Gastroesophageal sphincter (tissue), 4 donors: ENCODE data around the gene CCDC187. TPM values are rescaled to one million over a fixed set of nuclear protein-coding genes. Genes with fewer than 3 reads are reported as not detected.
"Not testable (repeated sequence)": the region's sequence is repeated elsewhere in the genome, so short reads cannot be mapped to it uniquely, and the experiment has no call there.

ENCODE experiments used
- ATAC-seq: fragments of 150-250 bp; one replicate; pipeline ENCODE4 v1.9.1; 2016; ENCODE audit warnings: mild to moderate bottlenecking, moderate library complexity
- H3K27ac ChIP-seq, 4 donors: fragments of 200-600 bp; sonication (generic) in 3 of 4; 1 replicate in 3 of 4; 2 replicates in 1 of 4; pipeline ENCODE4 v1.5.1; 2016 to 2019
- H3K27me3 ChIP-seq: fragments of 200-600 bp; sonication (generic); one replicate; pipeline ENCODE4 v1.5.1; 2019
- H3K36me3 ChIP-seq, 2 donors: fragments of 200-600 bp; sonication (generic); one replicate each; pipeline ENCODE4 v1.5.1; 2019; ENCODE audit warnings: control low read depth in 1 of 2
- H3K4me1 ChIP-seq, 3 donors: fragments of 200-600 bp; sonication (generic); 1 replicate in 2 of 3; 2 replicates in 1 of 3; pipeline ENCODE4 v1.5.1; 2016 to 2019; ENCODE audit warnings: control low read depth in 2 of 3
- H3K4me3 ChIP-seq, 2 donors: fragments of 200-600 bp; sonication (generic); one replicate each; pipeline ENCODE4 v1.5.1; 2019; ENCODE audit warnings: mild to moderate bottlenecking in 1 of 2, moderate library complexity in 1 of 2
- H3K9me3 ChIP-seq, 3 donors: fragments of 200-600 bp; sonication (generic); one replicate each; pipeline ENCODE4 v1.5.1; 2017 to 2019; ENCODE audit warnings: control low read depth in 2 of 3
- EP300 ChIP-seq: sonication (generic); formaldehyde crosslinking; IDR thresholded peaks from one replicate; pipeline ENCODE4 v1.6.1; 2017; ENCODE audit warnings: antibody characterized with exemption, mild to moderate bottlenecking
- POLR2A ChIP-seq, 2 donors: fragments of 450-650 bp; IDR thresholded peaks; one replicate each; pipeline ENCODE4 v1.6.1; 2017; ENCODE audit warnings: antibody characterized with exemption in 2 of 2, mild to moderate bottlenecking in 2 of 2, moderate library complexity in 1 of 2
- POLR2AphosphoS5 ChIP-seq: sonication (generic); formaldehyde crosslinking; IDR thresholded peaks from one replicate; pipeline ENCODE4 v1.6.1; 2017; ENCODE audit warnings: antibody characterized with exemption
- WGBS, 2 donors: methylation state at CpG; one replicate each; pipeline ENCODE4 v1.1.5; 2018; ENCODE audit warnings: low coverage in 1 of 2; 5-methylcytosine and 5-hydroxymethylcytosine counted together
- total RNA-seq, 4 donors: library from RNA; depleted of rRNA; stranded (reverse); fragments of >200 nt; gene quantifications; one replicate each; pipeline ENCODE4 v1.1.0, GENCODE V29; 2016
- TF ChIP-seq, protein P1 (sequence below), 4 experiments: fragments of 200-600 bp in 2 of 4; fragments of 450-650 bp in 2 of 4; sonication (generic) in 1 of 4; IDR thresholded peaks; one replicate each; pipeline ENCODE4 v1.5.1; 2017 to 2019; ENCODE audit warnings: antibody characterized with exemption in 4 of 4, mild to moderate bottlenecking in 2 of 4, moderate library complexity in 2 of 4

The CCDC187 gene
- total RNA-seq: not detected

DNA sequence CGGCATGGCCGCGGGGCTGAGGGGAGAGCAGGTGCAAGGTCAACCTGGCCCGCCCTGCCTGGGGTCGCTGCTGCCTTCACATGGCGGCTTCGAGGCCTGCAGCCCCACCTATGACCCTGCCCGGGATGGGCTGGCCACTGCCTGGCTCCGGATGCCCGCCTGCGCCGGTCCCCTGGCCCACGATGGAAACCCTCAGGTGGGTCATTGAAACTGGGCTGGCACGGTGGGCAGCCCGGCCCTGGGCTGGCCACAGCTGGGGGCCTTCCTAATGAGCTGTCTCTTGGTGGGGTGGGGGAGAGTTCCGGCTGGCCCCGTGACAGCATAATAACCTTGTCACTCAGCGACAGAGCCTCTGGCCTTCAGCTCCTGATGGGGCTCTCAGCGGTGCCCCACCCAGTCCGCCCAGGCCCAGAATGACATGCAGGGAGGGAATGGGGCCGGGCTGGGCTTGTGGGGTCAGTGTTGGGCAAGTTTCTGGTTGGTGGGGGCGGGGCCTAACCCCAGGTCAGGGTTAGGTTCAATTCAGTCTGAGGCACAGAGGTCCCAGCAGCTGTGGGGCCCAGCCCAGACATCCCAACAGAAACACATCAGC is at the start of gene CCDC187:
CCDC187 (minus strand) TSS at position 270 of the 592 bp plus-strand sequence; CDS start at position 6, 264 bp downstream.
- Histone ChIP-seq H3K27ac (no peak within 1 kb of the TSS), H3K4me3 (no peak within 1 kb of the TSS), H3K27me3 (peaks cover 75% of the 10 kb centered on the region), H3K9me3 (no peaks in the 10 kb centered on the region), H3K36me3 (no peaks in the 10 kb centered on the region), H3K4me1 (no peaks in the 10 kb centered on the region)
- ATAC-seq: no peak
- TF ChIP-seq POLR2AphosphoS5 (no peak), EP300 (no peak), POLR2A (IDR thresholded peaks at IDR 0.05) (no peak)
- TF ChIP-seq, protein P1, sequence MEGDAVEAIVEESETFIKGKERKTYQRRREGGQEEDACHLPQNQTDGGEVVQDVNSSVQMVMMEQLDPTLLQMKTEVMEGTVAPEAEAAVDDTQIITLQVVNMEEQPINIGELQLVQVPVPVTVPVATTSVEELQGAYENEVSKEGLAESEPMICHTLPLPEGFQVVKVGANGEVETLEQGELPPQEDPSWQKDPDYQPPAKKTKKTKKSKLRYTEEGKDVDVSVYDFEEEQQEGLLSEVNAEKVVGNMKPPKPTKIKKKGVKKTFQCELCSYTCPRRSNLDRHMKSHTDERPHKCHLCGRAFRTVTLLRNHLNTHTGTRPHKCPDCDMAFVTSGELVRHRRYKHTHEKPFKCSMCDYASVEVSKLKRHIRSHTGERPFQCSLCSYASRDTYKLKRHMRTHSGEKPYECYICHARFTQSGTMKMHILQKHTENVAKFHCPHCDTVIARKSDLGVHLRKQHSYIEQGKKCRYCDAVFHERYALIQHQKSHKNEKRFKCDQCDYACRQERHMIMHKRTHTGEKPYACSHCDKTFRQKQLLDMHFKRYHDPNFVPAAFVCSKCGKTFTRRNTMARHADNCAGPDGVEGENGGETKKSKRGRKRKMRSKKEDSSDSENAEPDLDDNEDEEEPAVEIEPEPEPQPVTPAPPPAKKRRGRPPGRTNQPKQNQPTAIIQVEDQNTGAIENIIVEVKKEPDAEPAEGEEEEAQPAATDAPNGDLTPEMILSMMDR (IDR thresholded peaks at IDR 0.05): no peak
- WGBS, 2 donors: no CpG with 5 or more reads among the region's 22 CpGs

DNA sequence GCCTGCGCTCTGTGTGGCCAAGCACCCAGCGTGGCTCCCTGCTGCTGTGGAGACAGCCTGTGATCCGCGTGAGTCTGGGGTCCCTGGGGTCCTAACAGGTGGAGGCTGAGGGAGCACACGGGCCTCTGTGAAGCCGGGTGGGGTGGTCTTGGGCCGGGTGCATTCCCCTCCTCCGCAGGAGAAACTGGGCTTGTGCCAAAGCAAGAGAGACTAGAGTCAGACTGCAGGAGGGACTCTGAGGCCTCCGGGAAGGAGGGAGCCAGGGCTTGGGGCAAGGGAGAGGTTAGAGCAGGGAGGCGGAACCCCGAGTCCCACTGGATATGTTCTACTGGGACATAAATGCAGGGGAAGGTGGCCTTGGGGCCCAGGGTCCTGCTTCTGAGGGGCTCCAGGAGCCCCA is 49.2 kb upstream of the CCDC187 start:
- TF ChIP-seq POLR2A (IDR thresholded peaks at IDR 0.05) (no peak), EP300 (no peak), POLR2AphosphoS5 (no peak)
- TF ChIP-seq, protein P1 (IDR thresholded peaks at IDR 0.05): no peak
- H3K9me3 ChIP-seq: no peaks in the 10 kb centered on the region
- H3K4me1 ChIP-seq: peaks cover 0 to 26% (median 8%) of the 10 kb centered on the region in 3 donors
- H3K4me3 ChIP-seq: no peak overlapping the region
- no peaks in the 10 kb centered on the region for H3K27me3 ChIP-seq
- peak overlapping the region in 2 of 4 donors; percentile 69 to 81 for H3K27ac ChIP-seq
- WGBS, 2 donors: no CpG with 5 or more reads among the region's 11 CpGs
- ATAC-seq: no peak
- peaks cover 0 to 47% of the 10 kb centered on the region in 2 donors for H3K36me3 ChIP-seq

DNA sequence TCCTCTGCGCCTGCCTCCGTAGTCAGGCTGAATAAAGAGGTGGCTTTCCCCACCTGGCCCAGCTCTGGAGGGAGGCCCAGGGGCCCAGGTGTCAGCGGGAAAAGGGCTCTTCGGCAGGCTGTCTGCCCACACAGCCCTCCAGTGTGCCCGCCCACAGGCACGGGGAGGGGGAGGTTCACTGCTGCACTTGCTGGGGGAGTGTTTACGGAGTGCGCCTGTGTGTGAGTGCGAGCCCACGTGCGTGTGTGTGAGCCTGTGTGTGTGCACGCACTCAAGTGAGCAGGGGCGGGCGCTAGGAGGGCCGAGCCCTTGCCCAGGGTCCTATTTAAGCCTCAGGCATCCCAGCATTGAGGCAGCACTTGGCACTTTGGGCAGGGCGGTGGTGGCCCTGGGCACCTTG is 48.8 kb upstream of the CCDC187 start:
- WGBS, 2 donors: 76% methylated on average over 4 of the region's 16 CpGs; no CpG with 5 or more reads in 1 of the 2 donors
- Histone ChIP-seq H3K4me1 (peaks cover 0 to 26% (median 8%) of the 10 kb centered on the region in 3 donors), H3K27ac (no peak overlapping the region), H3K4me3 (no peak overlapping the region), H3K36me3 (peaks cover 0 to 43% of the 10 kb centered on the region in 2 donors), H3K9me3 (no peaks in the 10 kb centered on the region), H3K27me3 (no peaks in the 10 kb centered on the region)
- TF ChIP-seq EP300: no peak
- no peak for TF ChIP-seq POLR2A (IDR thresholded peaks at IDR 0.05)
- TF ChIP-seq, protein P1 (IDR thresholded peaks at IDR 0.05): no peak
- TF ChIP-seq POLR2AphosphoS5: no peak
- ATAC-seq: no peak

DNA sequence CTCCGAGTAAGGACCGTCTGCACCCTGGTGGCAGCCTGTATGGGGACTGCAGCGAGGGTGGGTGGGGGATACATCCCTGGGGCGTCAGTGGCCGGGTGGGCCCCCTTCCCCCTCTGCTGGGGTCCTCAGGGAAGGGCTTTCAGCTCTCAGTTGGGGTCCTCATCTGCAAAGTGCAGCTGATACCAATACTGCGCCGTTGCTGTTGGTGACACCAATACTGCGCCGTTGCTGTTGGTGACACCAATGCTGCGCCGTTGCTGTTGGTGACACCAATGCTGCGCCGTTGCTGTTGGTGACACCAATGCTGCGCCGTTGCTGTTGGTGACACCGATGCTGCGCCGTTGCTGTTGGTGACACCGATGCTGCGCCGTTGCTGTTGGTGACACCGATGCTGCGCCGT is 48.0 kb upstream of the CCDC187 start:
- H3K4me3 ChIP-seq: not testable (repeated sequence)
- peaks cover 0 to 35% of the 10 kb centered on the region in 2 donors for H3K36me3 ChIP-seq

DNA sequence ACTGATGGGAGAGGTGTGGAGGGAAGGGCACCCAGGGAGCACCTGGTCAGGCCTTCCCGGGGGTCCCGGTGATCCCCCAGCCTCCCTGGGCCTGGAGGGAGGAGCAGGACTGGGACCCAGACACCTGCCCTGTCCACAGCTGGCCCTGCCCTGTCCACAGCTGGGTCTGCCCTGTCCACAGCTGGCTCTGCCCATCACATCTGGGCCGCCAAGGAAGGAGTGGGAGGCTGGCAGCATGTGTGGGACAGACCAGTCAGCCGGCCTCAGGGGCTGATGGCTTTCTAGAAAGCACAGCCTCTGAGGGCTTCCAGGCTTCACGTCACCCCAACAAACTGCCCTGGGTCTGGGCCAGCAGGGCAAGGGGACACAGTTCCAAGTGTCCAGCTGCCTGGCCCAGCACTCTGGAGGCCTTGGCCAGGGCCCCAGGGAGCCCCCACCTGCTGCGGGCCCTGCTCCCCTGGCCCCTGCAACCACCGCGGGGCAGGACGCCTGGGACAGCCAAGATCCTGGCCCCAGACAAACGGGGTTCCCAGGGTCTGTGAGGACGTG is 47.4 kb upstream of the CCDC187 start:
- H3K4me3 ChIP-seq: no peak overlapping the region
- no CpG with 5 or more reads among the region's 11 CpGs for WGBS, 2 donors
- ATAC-seq: no peak
- H3K4me1 ChIP-seq: peaks cover 0 to 32% (median 8%) of the 10 kb centered on the region in 3 donors
- peaks cover 0 to 29% of the 10 kb centered on the region in 2 donors for H3K36me3 ChIP-seq
- no peaks in the 10 kb centered on the region for H3K9me3 ChIP-seq
- no peaks in the 10 kb centered on the region for H3K27me3 ChIP-seq
- TF ChIP-seq POLR2A (IDR thresholded peaks at IDR 0.05): no peak
- TF ChIP-seq, protein P1 (IDR thresholded peaks at IDR 0.05): no peak
- no peak for TF ChIP-seq POLR2AphosphoS5
- no peak for TF ChIP-seq EP300
- no peak overlapping the region for H3K27ac ChIP-seq

More for the DNA sequence above, 48.0 kb upstream of the CCDC187 start:
- no CpG with 5 or more reads among the region's 24 CpGs for WGBS, 2 donors
- not testable (repeated sequence) for H3K9me3 ChIP-seq, H3K27me3 ChIP-seq, ATAC-seq, H3K27ac ChIP-seq
- peaks cover 0 to 26% (median 8%) of the 10 kb centered on the region in 3 donors for H3K4me1 ChIP-seq
